Activated CD4-positive, alpha-beta T cell treated with anti-CD3 and anti-CD28 coated beads, Interleukin-2, Interleukin-6, amounts not matched to agents 100 ng/mL and 50 ng/mL, durations not matched to agents 16 hours and 8 hours (primary cell): ENCODE measurements around the gene EFCAB11.
A peak's percentile ranks its signal among the peaks of the same experiment; 100 is the strongest.
"Not testable (repeated sequence)": the region's sequence is repeated elsewhere in the genome, so short reads cannot be mapped to it uniquely, and the experiment has no call there.

Experiments used
- DNase-seq: peaks from one replicate; pipeline ENCODE4 v3.0.0-alpha.2; 2020

The EFCAB11 gene

GRCh38 chr14:89911010-89911919 lies 43.3 kb downstream of the EFCAB11 start:
- DNase-seq: no peak

DNA sequence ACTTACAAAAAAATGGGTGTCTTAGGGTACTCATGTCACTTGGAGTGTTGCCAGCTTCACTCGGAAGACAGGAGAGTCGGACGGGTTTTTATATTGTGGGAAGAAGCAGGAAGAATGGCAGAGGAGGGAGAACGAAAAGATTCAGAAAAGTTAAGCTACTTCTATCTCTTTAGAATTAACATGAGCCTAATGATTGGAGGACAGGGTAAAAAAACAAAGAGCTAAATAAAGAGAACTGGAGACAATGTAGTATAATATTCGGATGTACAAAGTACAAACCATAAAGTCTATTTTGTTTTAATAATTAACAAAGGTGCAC lies 43.9 kb downstream of the EFCAB11 start:
- DNase-seq: no peak

- no peak for DNase-seq
Observed at GRCh38 chr14:89909586-89909985, 44.9 kb downstream of the EFCAB11 start.

DNA sequence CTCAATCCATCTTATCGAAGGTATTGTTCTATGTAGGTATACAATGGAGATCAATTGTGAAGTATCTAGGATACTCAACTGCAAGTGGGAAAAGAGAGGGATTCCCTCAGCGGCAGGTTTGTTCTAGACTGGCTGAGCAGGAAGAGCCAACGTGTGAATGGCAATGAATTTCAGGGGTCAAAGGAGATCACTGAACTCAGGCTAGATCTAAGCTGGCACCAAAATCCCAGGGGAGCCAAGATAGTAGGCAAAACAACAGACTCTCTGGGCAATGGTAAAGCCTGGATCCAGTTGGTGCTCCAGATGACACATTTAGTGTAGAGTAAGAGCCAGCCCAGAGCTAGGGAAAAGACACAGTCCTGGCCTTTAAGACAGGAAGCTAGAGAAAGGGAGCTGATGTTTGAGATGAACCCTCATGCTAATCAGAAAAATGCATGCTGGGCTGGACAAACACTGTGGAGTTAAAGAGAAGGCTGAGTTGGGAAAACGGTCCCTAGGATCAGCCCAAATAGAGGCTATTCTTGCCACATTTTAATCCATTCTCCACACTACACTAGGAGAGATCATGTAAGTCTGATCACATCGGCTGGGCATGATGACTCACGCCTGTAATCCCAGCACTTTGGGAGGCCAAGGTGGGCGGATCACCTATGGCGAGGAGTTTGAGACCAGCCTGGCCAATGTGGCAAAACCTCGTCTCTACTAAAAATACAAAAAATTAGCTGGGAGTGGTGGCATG lies 45.6 kb downstream of the EFCAB11 start:
- DNase-seq: no peak

GRCh38 chr14:89907655-89908054 lies 46.9 kb downstream of the EFCAB11 start:
- no peak for DNase-seq

- no peak for DNase-seq
Observed at GRCh38 chr14:89906000-89906399, 48.5 kb downstream of the EFCAB11 start.

GRCh38 chr14:89903340-89903952 lies 51.1 kb downstream of the EFCAB11 start:
- no peak for DNase-seq

DNA sequence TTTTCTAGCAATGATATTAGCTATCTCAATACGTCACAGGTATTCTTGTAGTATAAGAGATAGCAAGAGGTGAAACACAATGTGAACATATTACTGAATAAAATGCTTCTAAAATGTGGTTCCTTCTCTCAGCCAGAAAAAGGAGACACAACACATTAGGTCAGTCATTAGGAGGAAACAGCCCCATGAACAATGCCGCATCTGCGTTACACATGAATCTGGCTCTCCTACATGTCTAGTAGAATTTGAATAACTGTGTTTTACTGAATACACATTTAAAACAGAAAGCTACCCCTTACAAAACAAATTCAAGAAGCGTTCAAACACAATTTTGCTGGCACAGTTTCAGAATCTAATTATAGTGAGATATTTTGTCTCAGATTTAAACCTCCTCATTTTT lies 51.6 kb downstream of the EFCAB11 start:
- no peak for DNase-seq

DNA sequence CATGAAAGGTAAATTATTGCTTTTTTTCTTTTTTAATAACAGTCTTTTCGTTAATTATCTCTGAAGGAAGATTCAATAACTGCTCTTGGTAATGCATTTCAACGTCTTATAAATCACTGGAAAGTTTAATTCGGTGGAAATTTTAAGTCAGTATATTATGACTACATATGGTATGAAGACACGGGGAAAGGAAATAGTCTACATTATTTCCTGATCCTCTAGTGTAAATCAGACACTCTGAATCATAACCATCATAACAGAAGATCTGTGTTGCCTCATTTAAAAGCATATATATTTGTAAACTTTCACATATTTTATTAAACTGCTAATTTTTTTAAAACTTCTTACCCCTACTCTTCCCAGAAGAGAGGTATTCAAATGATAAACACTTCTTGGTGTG lies 53.7 kb downstream of the EFCAB11 start:
- no peak for DNase-seq

DNA sequence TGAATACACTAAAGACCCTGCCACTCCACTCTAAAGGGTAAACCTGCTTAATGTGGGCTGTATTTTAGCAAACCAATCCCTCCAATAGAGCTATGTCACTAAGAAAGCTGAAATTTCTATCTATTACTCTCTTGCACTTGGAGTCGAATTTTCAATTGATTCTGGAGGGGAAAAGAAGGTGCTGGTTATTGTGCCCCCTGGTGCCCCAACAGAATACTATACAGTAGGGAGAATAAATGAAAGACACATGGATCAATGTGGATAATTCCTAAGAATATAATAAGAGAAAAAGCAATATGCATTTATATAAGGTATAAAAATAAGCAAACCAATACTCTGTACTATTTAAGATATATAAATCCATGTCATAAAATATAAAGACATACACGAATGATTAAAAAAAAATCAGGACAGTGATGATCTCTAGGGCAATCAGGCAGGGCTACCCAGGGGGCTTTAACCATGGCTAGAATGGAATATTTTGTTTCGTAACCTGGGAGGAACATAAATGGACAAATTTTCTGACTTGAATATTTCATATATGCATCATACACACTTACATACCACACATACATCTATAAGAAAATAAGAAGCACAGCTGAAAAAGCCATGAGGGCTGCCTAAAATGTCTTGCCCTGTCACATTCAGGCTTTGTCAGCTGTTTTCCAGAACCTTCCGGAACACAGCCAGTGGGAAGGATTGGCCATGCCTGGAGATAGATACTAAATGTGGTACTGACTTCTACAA lies 54.4 kb downstream of the EFCAB11 start:
- peak; percentile 10 for DNase-seq

GRCh38 chr14:89899291-89899690 lies 55.2 kb downstream of the EFCAB11 start:
- no peak for DNase-seq

- not testable (repeated sequence) for DNase-seq
Observed at GRCh38 chr14:89893388-89893787, 61.1 kb downstream of the EFCAB11 start.

DNA sequence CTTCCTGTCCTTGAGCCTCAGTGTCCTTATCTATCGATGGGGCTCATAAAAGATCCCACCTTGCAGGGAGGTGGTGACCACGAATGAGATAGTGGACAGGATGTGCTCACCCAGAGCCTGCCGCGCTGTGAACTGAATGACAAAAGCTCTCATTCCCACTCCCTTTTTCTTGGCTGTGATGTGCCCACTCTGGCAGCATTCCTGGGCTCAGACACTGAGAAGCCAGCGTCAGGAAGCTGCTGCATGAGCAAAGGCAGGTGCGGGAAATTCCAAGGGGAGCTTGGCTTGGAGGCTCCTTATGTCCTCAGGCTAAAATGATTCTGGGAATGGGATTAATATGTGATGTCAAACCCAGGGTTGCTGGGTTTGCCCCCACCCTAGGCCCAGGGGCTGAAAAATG lies 61.6 kb downstream of the EFCAB11 start:
- DNase-seq: no peak

- not testable (repeated sequence) for DNase-seq
Observed at GRCh38 chr14:89891721-89892120, 62.8 kb downstream of the EFCAB11 start.

DNA sequence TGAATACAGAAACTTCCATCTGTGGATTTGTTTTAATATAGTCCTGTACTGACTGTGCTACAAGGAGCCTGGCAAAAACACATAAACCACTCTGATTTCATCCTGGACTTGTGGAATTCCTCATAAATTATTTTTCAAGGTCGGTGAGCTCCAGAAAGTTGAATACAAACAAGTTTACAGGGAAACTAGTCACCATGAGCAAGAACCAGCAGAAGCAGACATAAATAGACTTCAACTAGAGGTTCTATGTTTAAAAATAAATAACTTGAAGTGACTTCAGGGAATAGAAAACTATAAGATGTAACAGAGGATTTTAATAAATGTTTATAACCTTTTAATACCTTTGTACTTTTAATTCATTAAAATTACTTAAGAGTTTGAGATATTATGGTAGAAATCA lies 63.5 kb downstream of the EFCAB11 start:
- DNase-seq: no peak

GRCh38 chr14:89890589-89890988 lies 63.9 kb downstream of the EFCAB11 start:
- DNase-seq: no peak

- DNase-seq: no peak
Observed at GRCh38 chr14:89889626-89890025, 64.9 kb downstream of the EFCAB11 start.

GRCh38 chr14:89884761-89885160 lies 69.8 kb downstream of the EFCAB11 start:
- no peak for DNase-seq

DNA sequence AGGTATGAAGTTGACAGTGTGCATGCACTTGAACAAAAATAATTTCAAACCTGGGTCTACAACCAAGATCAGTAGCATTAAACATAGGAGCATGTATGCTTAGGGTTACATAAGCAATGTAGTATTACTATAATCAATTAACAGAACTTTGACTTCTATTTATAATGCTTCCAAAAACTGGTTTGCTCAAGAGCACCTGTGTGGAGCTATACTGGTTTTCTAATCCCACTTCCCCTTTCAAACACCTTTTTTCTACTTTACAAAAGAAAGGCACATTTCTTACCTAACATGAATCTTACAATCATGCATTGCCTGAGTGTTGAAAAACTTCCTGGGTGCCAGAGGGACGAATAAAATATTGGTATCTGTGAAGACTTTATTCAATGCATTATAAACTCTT lies 72.7 kb downstream of the EFCAB11 start:
- no peak for DNase-seq

DNA sequence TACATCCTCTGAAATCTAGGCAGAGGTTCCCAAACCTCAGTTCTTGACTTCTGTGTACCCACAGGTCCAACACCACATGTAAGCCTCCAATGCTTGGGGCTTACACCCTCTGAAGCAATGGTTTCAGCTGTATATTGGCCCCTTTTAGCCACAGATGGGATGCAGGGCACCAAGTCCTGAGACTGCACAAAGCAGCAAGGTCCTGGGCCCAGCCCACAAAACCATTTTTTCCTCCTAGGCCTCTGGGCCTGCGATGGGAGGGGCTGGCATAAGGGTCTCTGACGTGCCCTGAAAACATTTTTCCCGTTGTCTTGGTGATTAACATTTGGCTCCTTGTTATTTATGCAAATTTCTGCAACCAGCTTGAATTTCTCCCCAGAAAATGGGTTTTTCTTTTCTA lies 80.4 kb downstream of the EFCAB11 start:
- not testable (repeated sequence) for DNase-seq

DNA sequence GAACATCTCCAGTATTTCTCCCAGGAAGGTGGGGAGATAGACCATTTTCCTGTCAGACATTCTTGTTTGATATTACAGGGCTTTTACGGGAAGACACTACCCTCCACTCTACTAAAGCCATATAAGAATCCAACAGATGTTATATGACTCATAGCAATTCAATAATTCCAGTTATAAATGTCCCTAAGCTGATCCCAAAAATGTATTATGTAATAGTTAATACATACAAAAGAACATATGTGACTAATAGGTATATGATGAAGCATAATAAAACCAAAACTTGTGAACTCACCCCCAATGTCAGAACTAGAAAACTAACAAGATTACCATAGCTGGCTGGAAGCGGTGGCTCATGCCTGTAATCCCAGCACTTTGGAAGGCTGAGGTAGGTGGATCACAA lies 84.2 kb downstream of the EFCAB11 start:
- DNase-seq: no peak

DNA sequence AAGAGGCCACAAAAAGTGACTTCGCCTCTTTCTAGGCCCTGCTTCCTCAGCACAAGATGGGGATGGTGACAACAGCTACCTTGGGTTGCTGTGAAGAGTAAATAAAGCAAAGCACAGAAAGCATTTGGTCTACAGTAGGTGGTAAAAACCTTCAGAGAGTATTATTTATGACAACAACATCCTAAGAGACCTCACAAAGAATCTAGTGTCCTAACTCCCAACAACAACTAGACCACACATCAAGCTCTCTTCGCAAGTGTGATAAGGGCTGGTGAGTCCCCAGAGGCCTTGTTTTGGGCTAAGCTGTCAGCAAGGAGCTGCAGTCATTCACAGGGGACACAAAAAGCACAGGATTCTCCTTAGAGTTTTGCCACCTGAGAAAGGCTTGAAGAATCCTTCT lies 84.9 kb downstream of the EFCAB11 start:
- DNase-seq: no peak

DNA sequence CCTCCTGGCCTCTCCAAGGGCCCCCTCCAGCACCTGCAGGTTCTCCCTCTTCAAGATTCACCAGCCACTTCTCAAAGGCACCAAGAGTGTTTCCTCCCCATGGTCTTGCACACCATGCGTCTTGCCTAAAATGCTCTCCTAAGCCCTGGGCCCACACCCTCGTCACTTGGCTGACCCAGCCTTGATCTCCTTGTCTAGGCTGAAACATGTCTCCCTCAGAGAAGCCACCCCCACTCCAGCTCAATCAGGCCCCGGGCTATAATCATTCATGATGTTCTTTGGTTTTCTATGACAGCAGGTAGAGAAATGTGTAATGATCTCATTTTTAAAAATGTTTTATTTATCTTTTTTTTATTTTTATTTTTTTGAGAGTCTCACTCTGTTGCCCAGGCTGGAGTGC lies 88.1 kb downstream of the EFCAB11 start:
- DNase-seq: no peak
